ENCODE data around the gene NEUROD2. TPM values are rescaled to one million over a fixed set of nuclear protein-coding genes. Genes with fewer than 3 reads are reported as not detected.

NEUROD2 gene
- total RNA-seq, 1 donor from 2014 or later: not detected

DNA sequence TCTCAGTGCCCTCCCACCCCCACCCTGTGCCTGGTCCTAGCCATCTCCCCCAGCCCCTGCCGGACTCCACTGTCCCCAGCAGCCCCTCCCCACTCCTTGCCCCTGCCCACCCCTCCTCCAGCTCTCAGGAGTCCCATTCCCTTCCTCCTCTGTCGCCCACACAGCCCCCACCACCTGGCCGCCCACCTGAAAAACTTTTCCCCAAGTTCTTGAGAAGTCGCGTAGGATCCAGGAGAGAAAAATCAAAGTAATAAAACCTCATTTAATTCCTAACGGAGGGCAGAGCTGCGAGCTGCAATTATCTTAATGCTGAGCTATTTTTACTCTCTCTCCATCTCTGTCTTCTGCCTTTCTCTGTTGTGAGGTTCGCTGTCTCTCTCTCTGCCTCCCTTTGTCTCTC lies 16.6 kb upstream of the NEUROD2 start:
- peaks cover 89% of the 10 kb centered on the region for H3K27me3 ChIP-seq
- TF ChIP-seq EZH2 (IDR thresholded peaks at IDR 0.05): no peak
- no peak for TF ChIP-seq EZH2phosphoT487 (IDR thresholded peaks at IDR 0.05)
- TF ChIP-seq, protein P1, sequence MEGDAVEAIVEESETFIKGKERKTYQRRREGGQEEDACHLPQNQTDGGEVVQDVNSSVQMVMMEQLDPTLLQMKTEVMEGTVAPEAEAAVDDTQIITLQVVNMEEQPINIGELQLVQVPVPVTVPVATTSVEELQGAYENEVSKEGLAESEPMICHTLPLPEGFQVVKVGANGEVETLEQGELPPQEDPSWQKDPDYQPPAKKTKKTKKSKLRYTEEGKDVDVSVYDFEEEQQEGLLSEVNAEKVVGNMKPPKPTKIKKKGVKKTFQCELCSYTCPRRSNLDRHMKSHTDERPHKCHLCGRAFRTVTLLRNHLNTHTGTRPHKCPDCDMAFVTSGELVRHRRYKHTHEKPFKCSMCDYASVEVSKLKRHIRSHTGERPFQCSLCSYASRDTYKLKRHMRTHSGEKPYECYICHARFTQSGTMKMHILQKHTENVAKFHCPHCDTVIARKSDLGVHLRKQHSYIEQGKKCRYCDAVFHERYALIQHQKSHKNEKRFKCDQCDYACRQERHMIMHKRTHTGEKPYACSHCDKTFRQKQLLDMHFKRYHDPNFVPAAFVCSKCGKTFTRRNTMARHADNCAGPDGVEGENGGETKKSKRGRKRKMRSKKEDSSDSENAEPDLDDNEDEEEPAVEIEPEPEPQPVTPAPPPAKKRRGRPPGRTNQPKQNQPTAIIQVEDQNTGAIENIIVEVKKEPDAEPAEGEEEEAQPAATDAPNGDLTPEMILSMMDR (IDR thresholded peaks at IDR 0.05): no peak
- no peak overlapping the region for H3K4me3 ChIP-seq
- H3K36me3 ChIP-seq: no peaks in the 10 kb centered on the region
- peaks cover 57% of the 10 kb centered on the region for H3K27me3 Mint-ChIP-seq (ENCODE audit: insufficient read depth, low read depth)
- H3K4me1 Mint-ChIP-seq: peaks cover 28% of the 10 kb centered on the region
- peaks cover 28% of the 10 kb centered on the region for H3K4me1 ChIP-seq
- H3K27ac Mint-ChIP-seq: no peak overlapping the region
- no peak overlapping the region for H3K4me3 Mint-ChIP-seq
- DNase-seq (ENCODE audit: low spot score): no peak
- H3K79me2 ChIP-seq (ENCODE audit: low read depth): no peaks in the 10 kb centered on the region
- no peaks in the 10 kb centered on the region for H3K36me3 Mint-ChIP-seq
- H4K20me1 ChIP-seq (ENCODE audit: low read depth): peaks cover 13% of the 10 kb centered on the region
- H3K4me2 ChIP-seq: no peak overlapping the region
- no peaks in the 10 kb centered on the region for H3K9me3 Mint-ChIP-seq
- H2AFZ ChIP-seq (replicated peaks): no peak overlapping the region
- H3F3A ChIP-seq (ENCODE audit: low read depth): peaks cover 25% of the 10 kb centered on the region
- no peaks in the 10 kb centered on the region for H3K9me3 ChIP-seq (ENCODE audit: low read depth)
- H3K27ac ChIP-seq: no peak overlapping the region
- no peak overlapping the region for H3K9ac ChIP-seq

DNA sequence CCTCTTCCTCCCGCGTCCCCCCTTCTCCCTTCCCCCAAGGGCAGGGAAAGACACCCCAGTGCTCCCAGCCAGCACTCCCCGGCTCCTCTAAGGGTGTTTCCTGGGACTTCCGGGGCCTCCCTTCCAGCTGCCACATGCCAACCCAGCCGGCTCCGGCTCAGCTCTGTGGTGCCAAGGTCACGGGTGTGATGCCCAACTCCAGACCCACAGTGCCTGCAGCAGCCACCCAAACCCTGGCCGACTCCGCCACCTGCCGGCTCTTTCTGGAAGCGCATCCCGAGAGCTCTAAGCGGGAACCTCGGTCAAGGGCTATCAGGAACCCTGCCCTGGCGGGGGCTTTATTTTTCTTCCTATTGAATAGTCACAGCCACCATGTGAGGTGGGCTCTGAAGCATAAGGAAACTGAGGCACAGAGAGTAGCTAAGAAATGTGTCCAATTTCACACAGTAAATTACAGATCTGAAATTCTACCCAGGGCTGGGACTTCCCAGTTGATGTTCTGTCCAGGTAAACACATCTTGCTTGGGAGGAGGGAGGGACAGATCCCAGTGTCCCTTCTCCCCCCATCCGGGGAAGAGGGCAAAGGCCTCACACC lies 15.7 kb upstream of the NEUROD2 start:
- Mint-ChIP-seq H3K36me3 (no peaks in the 10 kb centered on the region), H3K27me3 (ENCODE audit: insufficient read depth, low read depth) (peaks cover 57% of the 10 kb centered on the region), H3K27ac (no peak overlapping the region), H3K9me3 (no peaks in the 10 kb centered on the region), H3K4me1 (peaks cover 27% of the 10 kb centered on the region), H3K4me3 (no peak overlapping the region)
- DNase-seq (ENCODE audit: low spot score): peak; percentile 78
- H3K27me3 ChIP-seq: peaks cover 90% of the 10 kb centered on the region
- H3F3A ChIP-seq (ENCODE audit: low read depth): peaks cover 16% of the 10 kb centered on the region
- no peak overlapping the region for H2AFZ ChIP-seq (replicated peaks)
- no peak overlapping the region for H3K4me3 ChIP-seq
- peaks cover 22% of the 10 kb centered on the region for H3K4me1 ChIP-seq
- no peaks in the 10 kb centered on the region for H3K36me3 ChIP-seq
- H4K20me1 ChIP-seq (ENCODE audit: low read depth): peaks cover 16% of the 10 kb centered on the region
- no peak overlapping the region for H3K4me2 ChIP-seq
- no peaks in the 10 kb centered on the region for H3K79me2 ChIP-seq (ENCODE audit: low read depth)
- H3K9me3 ChIP-seq (ENCODE audit: low read depth): no peaks in the 10 kb centered on the region
- TF ChIP-seq EZH2phosphoT487 (IDR thresholded peaks at IDR 0.05) (no peak), EZH2 (IDR thresholded peaks at IDR 0.05) (no peak)
- TF ChIP-seq, protein P1 (IDR thresholded peaks at IDR 0.05): peak; percentile 86
- no peak overlapping the region for H3K27ac ChIP-seq
- no peak overlapping the region for H3K9ac ChIP-seq

DNA sequence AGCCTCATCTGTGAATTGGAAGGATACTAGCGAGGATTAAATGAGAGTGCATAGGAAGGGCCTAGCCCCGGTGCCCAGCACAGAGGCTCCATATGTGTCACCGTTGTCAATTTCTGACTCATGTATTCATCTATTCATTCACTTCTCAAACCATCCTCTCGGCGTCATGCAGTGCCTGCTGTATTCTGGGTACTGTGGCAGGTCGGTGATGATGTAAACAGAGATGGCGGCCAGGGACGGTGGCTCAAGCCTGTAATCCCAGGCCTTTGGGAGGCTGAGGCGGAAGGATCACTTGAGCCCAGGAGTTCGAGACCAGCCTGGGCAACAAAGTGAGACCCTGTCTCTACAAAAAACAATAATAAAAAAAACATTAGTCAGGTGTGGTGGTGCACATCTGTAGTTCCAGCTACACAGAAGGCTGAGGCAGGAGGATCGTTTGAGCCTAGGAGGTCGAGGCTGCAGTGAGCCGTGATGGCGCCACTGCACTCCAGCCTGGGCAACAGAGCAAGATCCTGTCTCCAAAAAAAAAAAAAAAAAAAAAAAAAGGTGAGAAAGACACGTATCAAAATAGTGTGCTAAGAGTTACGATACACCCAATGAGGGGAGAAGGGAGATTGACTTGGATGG lies 14.8 kb upstream of the NEUROD2 start:
- Histone ChIP-seq H3K9ac (no peak overlapping the region), H3K36me3 (no peaks in the 10 kb centered on the region), H3K27ac (no peak overlapping the region), H2AFZ (replicated peaks) (no peak overlapping the region), H3K4me3 (no peak overlapping the region), H3K9me3 (ENCODE audit: low read depth) (no peaks in the 10 kb centered on the region), H3K79me2 (ENCODE audit: low read depth) (no peaks in the 10 kb centered on the region), H4K20me1 (ENCODE audit: low read depth) (peaks cover 8% of the 10 kb centered on the region), H3K27me3 (peaks cover 90% of the 10 kb centered on the region), H3K4me1 (peaks cover 15% of the 10 kb centered on the region), H3K4me2 (no peak overlapping the region), H3F3A (ENCODE audit: low read depth) (peaks cover 10% of the 10 kb centered on the region)
- no peak for DNase-seq (ENCODE audit: low spot score)
- peaks cover 53% of the 10 kb centered on the region for H3K27me3 Mint-ChIP-seq (ENCODE audit: insufficient read depth, low read depth)
- no peaks in the 10 kb centered on the region for H3K9me3 Mint-ChIP-seq
- H3K27ac Mint-ChIP-seq: no peak overlapping the region
- peaks cover 23% of the 10 kb centered on the region for H3K4me1 Mint-ChIP-seq
- no peak for TF ChIP-seq EZH2phosphoT487 (IDR thresholded peaks at IDR 0.05)
- H3K36me3 Mint-ChIP-seq: no peaks in the 10 kb centered on the region
- peak overlapping the region; percentile 66 for H3K4me3 Mint-ChIP-seq

All from neural progenitor cell (in vitro differentiated cells).